GM18870 (cell line): ENCODE results near the gene CNGA4.

Experiments
- ATAC-seq: cut with Tn5 transposase; IDR thresholded peaks from one replicate; pipeline ENCODE4 v1.9.1; 2021; ENCODE audit warnings: moderate library complexity; ENCODE audit not compliant: unreplicated experiment

CNGA4 gene, protein sequence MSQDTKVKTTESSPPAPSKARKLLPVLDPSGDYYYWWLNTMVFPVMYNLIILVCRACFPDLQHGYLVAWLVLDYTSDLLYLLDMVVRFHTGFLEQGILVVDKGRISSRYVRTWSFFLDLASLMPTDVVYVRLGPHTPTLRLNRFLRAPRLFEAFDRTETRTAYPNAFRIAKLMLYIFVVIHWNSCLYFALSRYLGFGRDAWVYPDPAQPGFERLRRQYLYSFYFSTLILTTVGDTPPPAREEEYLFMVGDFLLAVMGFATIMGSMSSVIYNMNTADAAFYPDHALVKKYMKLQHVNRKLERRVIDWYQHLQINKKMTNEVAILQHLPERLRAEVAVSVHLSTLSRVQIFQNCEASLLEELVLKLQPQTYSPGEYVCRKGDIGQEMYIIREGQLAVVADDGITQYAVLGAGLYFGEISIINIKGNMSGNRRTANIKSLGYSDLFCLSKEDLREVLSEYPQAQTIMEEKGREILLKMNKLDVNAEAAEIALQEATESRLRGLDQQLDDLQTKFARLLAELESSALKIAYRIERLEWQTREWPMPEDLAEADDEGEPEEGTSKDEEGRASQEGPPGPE

DNA sequence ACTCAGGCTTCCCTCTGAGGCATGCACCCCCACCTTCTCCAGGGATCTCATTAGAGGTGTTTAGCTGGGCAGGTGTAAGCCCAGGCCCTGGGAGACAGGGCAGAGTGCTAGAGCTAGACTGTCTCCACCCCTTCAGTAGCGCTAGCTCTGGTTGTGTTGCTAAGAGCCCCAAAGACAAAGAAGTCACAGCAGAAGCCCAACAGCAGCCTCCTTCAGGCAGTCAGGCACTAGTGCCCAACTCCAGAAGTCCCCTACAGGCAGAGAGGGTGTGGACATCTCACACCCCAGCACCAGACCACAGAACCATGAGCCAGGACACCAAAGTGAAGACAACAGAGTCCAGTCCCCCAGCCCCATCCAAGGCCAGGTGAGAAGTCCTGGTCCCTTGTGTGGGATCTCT, at the start of gene CNGA4:
Gene CNGA4, plus strand, starts transcription at position 188 of the 400 bp plus-strand sequence. Its CDS starts 118 bp downstream, at position 306.
- ATAC-seq = no peak

DNA sequence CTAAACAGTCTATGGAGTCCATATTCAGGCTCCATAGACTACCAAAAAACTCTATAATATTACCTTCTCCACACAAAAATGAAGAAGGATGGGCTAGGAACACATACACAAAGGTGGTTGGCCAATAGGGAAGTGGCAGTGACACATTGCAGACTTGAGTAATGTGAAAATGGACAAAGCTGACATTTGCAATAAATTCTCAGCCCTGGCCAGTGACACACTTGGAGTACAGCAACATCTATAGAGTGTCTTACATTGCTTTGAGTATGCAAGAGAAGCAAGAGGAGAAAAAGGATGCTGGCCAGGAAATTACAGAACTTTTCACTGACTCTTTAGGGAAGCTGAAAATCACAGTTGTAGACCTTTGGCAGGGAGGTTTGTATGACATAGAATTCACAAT, 47.1 kb upstream of the CNGA4 start:
- no peak for ATAC-seq

DNA sequence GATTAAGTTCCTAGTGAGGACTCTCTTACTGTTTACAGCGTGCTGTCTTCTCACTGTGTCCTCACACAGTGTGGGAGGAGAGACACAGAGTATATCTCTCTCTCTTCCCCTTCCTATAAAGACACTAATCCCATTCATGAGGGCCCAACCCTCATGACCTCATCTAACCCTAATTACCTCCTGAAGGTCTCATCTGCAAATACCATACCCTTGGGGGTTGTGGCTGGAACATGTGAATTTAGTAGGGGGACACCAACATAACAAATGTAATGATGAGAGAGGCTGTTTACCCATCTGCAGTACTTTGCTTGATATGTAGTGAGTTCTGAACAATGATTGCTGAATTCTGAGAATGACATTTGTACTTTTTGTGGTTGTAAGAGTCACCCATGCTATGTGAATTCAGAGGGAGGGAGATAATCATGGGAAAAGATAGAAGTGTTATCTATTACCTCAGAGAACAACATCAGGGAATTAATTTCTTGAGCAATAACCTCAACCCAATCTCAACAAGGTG, 44.8 kb upstream of the CNGA4 start:
- ATAC-seq = no peak

DNA sequence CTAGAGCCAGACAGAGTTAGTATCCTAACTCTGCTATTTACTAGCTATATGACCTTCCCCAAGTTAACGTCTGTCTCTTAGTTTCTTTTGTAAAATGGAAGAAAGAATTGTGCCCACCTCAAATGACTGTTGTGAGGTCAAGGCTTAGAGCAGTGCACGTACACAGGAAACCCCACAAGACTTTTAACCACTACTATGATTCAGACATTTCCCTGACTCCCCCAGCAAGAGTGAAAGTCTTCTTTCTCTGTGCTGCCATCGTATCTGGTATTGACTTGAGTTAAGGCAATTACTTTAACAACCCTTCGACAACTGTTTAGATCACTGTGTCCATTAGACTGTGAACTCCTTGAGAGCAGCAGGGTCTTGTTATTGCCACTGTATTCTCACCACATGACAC, 42.5 kb upstream of the CNGA4 start:
- ATAC-seq = no peak

DNA sequence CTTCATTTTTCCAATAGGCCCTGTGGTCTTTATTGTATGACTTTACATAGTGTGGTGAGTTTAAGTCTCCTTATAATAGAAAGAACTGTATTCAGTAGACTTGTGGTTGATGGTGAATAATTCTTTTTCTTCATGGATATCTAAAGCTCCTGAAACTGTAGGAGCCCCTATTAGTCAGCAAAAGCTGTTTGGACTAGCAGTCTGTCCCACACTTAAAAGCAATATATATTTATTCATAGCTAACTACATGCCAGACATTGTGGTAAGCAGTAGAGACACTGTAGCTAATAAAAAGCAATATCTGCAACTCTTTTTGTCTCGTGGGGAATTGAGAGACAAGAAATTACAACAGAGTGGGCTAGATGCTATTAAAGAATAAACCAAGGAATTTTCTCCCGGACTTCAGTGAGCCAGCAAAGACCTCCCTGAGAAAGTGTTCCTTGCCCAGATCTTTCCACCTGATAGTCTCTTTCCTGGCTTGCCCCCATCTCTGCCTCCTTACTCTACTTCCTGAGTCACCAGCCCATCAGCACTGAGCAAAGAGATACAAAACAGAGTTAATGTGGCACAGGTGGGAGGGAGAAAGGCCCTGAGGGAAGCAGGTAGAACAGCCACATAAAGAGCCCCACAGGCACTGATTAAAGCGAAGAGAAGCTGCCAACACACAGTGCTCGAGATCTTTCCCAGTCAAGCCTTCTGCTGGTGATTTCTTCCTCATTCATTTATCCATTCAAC, 41.3 kb upstream of the CNGA4 start:
- ATAC-seq = no peak

DNA sequence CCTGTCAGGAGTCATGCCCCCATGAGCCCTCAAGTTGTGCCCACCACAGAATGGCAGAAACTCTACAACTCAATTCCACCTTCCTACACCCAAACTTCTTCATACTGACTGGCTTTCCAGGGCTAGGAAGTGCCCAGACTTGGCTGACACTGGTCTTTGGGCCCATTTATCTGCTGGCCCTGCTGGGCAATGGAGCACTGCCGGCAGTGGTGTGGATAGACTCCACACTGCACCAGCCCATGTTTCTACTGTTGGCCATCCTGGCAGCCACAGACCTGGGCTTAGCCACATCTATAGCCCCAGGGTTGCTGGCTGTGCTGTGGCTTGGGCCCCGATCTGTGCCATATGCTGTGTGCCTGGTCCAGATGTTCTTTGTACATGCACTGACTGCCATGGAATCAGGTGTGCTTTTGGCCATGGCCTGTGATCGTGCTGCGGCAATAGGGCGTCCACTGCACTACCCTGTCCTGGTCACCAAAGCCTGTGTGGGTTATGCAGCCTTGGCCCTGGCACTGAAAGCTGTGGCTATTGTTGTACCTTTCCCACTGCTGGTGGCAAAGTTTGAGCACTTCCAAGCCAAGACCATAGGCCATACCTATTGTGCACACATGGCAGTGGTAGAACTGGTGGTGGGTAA, 39.6 kb upstream of the CNGA4 start, which contains the start of gene OR52W1:
Gene OR52W1, plus strand, starts transcription at position 51 of the 637 bp plus-strand sequence. Its CDS starts 0 bp downstream, at position 51.
- ATAC-seq = no peak

DNA sequence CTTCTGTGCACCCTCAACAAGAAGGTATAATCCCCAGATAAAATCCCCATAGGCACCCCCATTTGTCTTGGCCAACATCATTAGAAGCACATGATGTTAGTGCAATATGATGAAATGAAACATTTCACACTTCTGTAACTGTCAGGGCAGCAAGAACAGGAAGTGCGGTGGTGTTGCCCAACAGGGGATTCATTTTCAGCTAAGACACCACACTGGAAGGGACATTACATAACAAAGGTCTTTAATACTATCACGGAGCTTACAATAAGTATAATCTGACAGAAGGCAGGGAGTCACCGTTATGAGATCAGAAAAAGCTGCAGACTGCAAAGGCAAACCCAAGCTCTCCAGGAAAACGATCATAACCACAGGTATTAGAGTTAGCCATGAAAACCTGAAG, 37.9 kb upstream of the CNGA4 start:
- ATAC-seq = no peak

DNA sequence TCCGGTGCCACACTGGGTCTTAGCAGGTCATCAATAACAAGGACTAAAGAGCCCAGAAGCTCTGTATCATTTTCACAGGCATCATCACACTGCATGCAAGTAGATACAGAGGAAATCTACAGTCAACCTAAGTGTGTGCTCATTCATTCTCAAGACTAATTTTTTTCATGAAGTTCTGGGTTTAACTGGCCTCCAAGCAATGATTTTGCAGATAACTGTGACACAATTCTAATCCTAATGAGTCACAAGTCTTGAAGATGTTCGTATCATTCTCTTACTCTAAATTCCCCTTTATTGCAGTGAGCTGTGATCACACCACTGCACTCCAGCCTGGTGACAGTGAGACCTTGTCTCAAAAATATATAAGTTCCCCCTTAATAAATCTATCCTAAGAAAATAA, 37.4 kb upstream of the CNGA4 start:
- no peak for ATAC-seq

DNA sequence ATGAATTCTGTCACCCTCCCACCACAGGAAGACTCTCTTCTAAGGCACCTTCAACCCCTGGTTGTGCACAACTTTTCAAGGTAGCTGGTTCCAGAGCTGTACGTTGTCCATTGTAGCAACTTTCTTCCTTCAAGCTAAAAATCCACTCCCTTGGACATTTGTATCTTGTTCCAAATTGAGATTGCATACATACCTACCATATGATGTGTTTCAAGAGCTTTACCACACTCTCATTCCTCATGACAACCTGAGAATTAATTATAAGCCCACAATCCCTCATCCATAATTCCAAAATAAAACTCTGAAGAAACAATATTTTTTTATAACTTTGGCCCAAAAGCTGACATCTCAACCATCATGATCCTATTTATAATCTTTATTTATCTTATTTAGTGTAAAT, 36.8 kb upstream of the CNGA4 start:
- no peak for ATAC-seq

DNA sequence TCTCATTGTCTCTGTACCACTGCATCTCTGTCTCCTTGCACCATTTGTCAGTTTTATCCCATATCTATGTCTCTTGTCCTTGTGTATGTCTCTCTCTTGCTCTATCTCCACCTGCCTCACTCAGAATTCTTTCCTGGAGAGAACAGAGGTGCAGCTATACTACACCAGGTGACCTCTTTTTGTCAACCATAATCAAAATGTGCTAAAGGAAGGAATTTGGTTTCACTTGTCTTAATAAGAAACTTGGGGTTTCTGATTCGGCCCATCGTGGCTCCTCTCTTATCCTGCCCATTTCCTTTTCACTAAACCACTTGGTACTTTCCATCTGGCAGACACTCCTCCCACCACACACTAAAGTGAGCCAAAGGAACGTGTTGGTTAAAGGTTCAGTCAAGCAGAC, 35.6 kb upstream of the CNGA4 start:
- ATAC-seq = peak; percentile 89

DNA sequence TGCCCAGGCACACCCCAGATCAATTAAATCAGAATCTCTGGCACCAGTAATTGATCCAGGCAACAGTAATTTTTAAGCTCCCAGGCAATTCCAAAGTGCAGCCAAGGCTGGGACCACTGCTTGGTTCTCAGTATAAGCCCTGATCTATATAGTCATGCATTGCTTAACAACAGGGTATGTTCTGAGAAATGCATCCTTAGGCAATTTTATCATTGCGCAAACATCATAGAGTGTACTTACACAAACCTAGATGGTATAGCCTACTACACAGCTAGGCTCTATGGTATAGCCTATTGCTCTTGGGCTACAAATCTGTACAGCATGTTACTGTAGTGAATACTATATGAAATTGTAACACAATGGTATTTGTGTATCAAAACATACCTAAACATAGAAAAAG, 34.2 kb upstream of the CNGA4 start:
- no peak for ATAC-seq

DNA sequence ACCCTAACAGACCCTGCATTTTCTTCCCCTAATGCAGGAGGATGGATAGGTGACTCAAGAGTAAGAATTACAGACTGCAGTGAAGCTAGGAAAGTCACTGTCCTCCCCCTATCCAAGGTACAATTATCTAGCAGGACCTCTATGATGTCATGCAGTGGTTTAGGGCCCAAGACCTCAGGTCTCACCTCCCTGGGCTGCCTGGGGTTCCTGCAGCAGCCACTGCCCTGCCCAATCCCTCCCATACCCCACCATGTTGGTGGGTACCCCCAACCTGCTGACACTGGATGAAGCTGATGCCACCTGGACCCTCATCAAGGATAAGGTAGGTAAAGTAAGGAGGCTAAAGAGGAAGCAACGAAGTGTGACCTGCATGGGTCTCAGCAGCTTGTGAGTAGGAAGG, 33.5 kb upstream of the CNGA4 start, which contains the start of gene C11orf42:
Gene C11orf42, plus strand, starts transcription at position 192 of the 400 bp plus-strand sequence. Its CDS starts 59 bp downstream, at position 251.
- ATAC-seq = no peak

DNA sequence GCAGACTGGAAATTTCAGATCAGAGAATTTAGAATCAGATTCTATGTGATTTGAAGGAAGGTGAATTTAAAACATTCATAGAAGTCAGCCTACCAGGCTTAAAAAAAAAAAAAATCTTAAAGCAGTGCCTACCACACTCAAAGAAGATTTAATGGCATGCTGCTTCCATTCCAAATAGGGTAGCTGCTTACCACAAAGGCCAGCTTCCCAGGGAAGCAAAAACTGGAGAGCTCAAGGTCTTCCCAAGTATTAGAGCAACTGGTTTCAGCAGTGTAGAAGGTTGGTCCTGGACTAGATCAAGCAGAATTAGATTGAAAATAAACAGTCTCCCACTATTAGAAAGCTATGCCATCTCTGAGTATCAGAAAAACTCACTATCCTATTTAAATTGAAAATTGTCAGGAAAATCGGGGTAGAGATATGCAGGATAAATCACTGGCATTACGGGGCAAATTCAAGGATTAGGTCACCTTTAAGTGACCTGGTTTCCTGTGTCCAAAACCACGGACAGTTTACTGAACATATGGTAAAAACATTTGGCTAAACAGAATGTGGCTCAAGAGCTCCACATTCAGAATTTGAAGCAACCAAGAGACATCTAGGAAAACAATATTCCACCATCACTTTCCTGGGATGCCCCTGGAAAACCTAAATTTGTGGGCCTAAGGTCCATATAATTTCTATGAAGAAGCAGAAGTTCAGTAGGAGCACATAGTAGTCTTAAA, 32.3 kb upstream of the CNGA4 start:
- ATAC-seq = no peak

DNA sequence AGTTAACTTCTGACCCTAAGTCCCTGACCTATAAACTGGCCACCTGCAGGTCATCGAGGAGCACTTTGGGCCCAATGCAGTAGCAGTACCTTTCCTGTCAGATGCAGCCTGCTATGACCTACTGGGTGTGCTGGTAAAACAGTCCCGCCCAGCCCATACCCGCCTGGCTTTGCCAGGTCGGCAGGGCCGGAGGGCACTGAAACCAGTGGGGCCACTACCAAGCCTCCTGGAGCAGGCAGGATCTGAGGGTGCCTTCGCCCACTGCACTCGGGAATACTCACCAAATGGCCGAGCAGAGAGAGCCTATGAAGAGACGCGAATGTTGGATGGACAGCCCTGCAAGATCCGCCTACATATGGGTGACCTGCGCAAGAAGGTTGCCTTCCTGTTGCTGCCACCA, 29.1 kb upstream of the CNGA4 start:
- no peak for ATAC-seq

DNA sequence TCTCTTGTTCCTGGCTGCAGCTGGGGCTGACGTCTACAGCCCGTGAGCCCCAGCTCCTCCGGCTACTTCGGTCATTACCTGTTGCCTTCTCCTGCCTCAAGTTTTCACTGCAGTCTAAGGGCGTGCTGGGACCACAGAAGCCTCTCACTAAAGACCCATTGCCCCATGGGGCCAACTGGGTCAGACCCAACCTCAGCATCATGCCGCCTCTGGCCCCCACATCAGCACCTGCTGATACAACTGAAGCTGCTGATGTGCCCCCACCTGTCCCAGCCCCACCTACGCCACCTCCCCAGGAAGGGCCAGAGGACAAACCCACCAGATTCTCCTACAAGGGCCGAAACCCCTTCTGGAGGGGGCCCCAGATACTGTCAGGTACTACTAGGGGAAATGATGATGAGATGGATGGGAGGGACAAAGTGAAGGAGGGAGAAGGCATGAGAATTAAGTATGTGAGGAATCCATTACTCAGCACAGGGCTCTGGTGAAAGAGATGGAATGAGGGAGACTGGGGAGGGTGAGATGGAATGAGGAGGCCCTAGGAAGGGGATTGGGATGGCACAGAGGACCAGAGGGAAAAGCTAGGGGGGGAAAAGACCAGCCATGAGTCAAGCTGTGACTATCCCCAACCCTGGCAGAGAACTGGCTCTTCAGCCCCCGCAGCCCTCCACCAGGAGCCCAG, 28.5 kb upstream of the CNGA4 start:
- ATAC-seq = no peak

DNA sequence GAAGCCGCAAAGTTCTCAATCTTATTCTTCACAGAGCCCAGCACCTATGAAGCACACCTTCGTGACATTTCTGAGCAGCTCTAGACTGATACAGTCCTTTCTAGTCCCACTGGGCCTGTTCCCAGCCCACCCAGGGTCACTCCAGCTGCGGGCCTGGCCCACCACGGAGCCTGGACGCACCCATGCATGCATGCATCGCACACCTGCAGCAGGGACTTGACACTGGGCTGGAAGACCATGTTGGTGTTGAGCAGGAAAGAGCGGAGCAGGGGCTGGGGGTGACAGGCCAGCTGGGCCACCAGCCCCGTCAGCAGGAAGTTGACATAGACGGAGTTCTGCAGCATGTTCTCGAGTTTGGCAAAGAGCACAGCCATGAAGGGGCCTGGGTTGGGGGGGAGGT, 24.4 kb upstream of the CNGA4 start:
- no peak for ATAC-seq

DNA sequence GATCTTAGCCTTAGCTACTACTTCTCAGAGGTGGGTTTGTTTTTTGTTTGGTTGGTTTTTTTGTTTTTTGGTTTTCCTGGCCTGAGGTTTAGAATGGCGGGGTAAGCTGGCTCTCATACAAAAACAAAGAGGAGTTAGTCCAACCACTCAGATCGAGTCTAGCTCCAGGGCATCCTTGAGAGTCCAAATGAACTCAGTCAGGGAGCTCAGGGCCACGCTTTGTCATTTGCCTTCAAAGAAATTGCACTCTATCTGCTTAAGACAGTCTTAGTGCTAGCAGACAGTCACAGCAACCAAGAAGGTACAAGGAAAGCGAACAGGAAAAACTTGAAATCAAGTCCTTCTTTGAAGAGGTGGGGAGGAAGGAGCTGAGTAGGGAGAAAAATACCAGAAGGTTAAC, 22.4 kb upstream of the CNGA4 start:
- no peak for ATAC-seq

DNA sequence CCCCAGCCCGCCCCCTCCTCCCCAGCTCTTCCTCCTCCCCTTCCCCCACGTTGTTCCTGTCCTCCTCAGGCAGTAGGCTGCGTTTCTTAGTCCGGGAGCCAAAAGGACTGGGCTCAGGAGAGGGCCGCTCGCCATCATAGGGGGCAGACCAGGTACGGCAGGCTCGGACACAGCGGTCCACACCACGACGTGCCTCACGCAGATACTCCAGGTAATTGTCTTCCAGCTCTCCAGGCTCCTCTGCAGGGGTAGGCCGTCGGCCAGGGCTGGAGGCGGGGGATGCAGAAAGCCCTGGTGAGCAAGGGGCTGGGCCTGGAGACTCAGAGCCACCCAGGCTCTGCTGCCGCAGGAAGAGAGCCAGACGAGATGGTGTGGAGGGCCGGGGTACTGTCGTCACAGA, 21.2 kb upstream of the CNGA4 start:
- ATAC-seq = no peak

DNA sequence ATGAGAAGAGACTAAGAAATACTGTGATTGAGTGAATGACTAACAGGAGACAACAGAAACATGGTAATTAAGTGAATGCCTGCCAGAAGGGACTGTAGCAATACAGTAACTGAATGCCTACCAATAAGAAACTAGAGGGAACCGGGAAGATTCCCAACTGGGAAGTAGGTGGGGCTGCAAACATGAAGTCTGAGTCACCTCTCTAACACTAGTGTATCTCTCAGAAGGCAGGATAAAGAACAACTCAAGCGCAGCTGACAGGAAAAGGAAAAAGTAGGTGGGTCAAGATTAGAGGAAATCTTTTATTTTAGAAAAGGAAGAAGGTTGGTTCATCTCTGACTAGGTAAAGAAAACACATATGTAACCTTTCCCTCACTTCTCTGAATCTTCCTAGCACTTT, 19.5 kb upstream of the CNGA4 start:
- ATAC-seq = no peak

DNA sequence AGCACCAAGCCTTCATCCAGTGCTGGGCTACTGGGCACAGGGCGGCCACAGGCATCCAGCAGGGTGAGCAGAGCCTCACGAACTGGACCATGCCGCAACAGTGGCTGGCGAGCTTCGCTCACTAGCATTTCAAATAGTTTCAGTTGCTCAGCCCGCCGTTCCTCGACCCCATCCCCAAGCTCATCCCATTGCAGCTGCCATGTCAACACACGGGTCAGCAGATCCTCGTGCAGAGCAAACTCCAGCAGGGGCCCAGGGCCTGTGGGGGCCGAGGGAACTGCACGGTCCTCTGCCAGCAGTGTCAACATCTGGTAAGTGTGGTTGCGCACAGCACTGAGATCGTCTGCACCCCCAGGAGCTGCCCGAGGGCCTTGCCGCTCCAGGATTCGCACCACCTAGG, 15.0 kb upstream of the CNGA4 start:
- no peak for ATAC-seq
